Kidney (tissue), 14 donors: ENCODE results near the gene VTA1. TPM values are rescaled to one million over a fixed set of nuclear protein-coding genes. Genes with fewer than 3 reads are reported as not detected.
"Not testable (repeated sequence)": the region's sequence is repeated elsewhere in the genome, so short reads cannot be mapped to it uniquely, and the experiment has no call there.

ENCODE experiments used
- DNase-seq, 5 donors: peaks; one replicate each; pipeline ENCODE4 v3.0.0-alpha.2; 2013 to 2020
- FAIRE-seq: peaks from 2 replicates; lab custom pipeline; 2012; peaks lifted over from hg19 to GRCh38; lab: Jason Lieb, UNC
- H3K27ac ChIP-seq, 2 donors: one replicate each; pipeline ENCODE4 v1.7.0; 2013; ENCODE audit warnings: low read depth in 2 of 2, low read length in 2 of 2, inconsistent platforms in 1 of 2
- H3K27me3 ChIP-seq: one replicate; pipeline ENCODE4 v1.7.1; 2013; ENCODE audit warnings: low read length, inconsistent platforms; ENCODE audit not compliant: control insufficient read depth, insufficient read depth
- H3K36me3 ChIP-seq, 3 donors: one replicate each; pipeline versions ENCODE4 v1.7.0 to v1.7.1; 2013; ENCODE audit warnings: low read length in 3 of 3, control low read depth in 1 of 3, inconsistent platforms in 1 of 3; ENCODE audit not compliant: insufficient read depth in 3 of 3, control insufficient read depth in 2 of 3
- H3K4me1 ChIP-seq, 3 donors: one replicate each; pipeline versions ENCODE4 v1.7.0 to v1.7.1; 2013; ENCODE audit warnings: low read length in 3 of 3, inconsistent platforms in 1 of 3, low read depth in 1 of 3; ENCODE audit not compliant: control insufficient read depth in 2 of 3, insufficient read depth in 2 of 3
- H3K4me3 ChIP-seq, 3 donors: one replicate each; pipeline versions ENCODE4 v1.7.0 to v1.8.1; 2013; ENCODE audit warnings: low read length in 3 of 3, control low read depth in 1 of 3, inconsistent platforms in 1 of 3
- H3K9ac ChIP-seq, 3 donors: one replicate each; pipeline versions ENCODE4 v1.7.0 to v1.7.1; 2013; ENCODE audit warnings: low read length in 3 of 3, control low read depth in 1 of 3, inconsistent platforms in 1 of 3
- H3K9me3 ChIP-seq, 3 donors: one replicate each; pipeline versions ENCODE4 v1.7.0 to v1.7.1; 2013; ENCODE audit warnings: low read length in 3 of 3, control low read depth in 1 of 3, inconsistent platforms in 1 of 3; ENCODE audit not compliant: control insufficient read depth in 2 of 3, insufficient read depth in 1 of 3
- intact Hi-C: fragments of 100-400 bp; cut with DNase I; formaldehyde crosslinking; loops from one replicate; pipeline ENCODE4 v1.11.1; 2022
- polyA plus RNA-seq: library from polyadenylated mRNA; stranded (reverse); fragments of 350-450 nt; fragmentation: Illumina TruSeq; extraction: RNeasy Lipid Tissue Mini Kit (QIAGEN cat#74804); gene quantifications from one replicate; pipeline ENCODE4 v1.2.3, GENCODE V29; 2014; ENCODE audit warnings: low read depth, low replicate concordance; ENCODE audit not compliant: insufficient read depth
- total RNA-seq: library from RNA; stranded (reverse); fragmentation: NEBNext Ultra II Directional; extraction: Animal tissue kit (Norgen Biotek cat#: 25700); gene quantifications from one replicate; pipeline ENCODE4 v1.2.1, GENCODE V29; 2021
- TF ChIP-seq, protein P1 (sequence below): IDR thresholded peaks from 3 replicates; pipeline ENCODE4 v1.5.1; 2012; ENCODE audit warnings: mild to moderate bottlenecking, moderate library complexity, borderline replicate concordance; ENCODE audit not compliant: insufficient read depth; ENCODE audit errors: extremely low read depth
- donor health status: control.
- donor health status: control.
- donor health status: control.
- donor health status: control.
- donor health status: control.
- donor health status: DM: yes; HTN: yes; CAD: no.
- donor health status: Normal renal cell carcinoma (clear cell type).

The VTA1 gene
- total and polyA plus RNA-seq, 2 donors from 2014 or later = 32.9 to 37.2 TPM

DNA sequence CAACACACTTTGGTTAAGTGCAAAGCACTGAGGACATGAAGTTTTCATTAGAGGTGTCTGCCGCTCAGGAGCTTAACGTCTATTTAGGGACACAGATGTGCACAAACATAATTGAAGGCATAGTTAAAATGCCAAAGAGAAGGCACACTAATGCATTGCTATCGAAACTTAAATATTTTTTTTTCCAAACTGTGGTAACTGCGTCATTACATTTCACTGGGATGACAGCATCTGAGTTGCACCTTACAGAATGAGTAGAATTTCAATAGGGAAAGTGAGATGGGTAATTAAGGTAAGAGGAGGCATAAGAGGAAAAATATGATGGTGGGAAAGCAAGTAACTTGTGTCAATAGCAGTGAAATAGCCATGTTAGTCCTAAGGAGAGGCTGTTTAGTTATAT lies 79.7 kb downstream of the VTA1 start:
- TF ChIP-seq, protein P1, sequence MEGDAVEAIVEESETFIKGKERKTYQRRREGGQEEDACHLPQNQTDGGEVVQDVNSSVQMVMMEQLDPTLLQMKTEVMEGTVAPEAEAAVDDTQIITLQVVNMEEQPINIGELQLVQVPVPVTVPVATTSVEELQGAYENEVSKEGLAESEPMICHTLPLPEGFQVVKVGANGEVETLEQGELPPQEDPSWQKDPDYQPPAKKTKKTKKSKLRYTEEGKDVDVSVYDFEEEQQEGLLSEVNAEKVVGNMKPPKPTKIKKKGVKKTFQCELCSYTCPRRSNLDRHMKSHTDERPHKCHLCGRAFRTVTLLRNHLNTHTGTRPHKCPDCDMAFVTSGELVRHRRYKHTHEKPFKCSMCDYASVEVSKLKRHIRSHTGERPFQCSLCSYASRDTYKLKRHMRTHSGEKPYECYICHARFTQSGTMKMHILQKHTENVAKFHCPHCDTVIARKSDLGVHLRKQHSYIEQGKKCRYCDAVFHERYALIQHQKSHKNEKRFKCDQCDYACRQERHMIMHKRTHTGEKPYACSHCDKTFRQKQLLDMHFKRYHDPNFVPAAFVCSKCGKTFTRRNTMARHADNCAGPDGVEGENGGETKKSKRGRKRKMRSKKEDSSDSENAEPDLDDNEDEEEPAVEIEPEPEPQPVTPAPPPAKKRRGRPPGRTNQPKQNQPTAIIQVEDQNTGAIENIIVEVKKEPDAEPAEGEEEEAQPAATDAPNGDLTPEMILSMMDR = no peak
- no peaks in the 10 kb centered on the region for H3K4me1 ChIP-seq
- no peak overlapping the region for H3K4me3 ChIP-seq
- intact Hi-C loops = no loop called here
- H3K36me3 ChIP-seq = no peaks in the 10 kb centered on the region
- no peak for DNase-seq
- no peak for FAIRE-seq
- no peak overlapping the region for H3K9ac ChIP-seq
- no peaks in the 10 kb centered on the region for H3K9me3 ChIP-seq
- no peak overlapping the region for H3K27ac ChIP-seq
- no peaks in the 10 kb centered on the region for H3K27me3 ChIP-seq

DNA sequence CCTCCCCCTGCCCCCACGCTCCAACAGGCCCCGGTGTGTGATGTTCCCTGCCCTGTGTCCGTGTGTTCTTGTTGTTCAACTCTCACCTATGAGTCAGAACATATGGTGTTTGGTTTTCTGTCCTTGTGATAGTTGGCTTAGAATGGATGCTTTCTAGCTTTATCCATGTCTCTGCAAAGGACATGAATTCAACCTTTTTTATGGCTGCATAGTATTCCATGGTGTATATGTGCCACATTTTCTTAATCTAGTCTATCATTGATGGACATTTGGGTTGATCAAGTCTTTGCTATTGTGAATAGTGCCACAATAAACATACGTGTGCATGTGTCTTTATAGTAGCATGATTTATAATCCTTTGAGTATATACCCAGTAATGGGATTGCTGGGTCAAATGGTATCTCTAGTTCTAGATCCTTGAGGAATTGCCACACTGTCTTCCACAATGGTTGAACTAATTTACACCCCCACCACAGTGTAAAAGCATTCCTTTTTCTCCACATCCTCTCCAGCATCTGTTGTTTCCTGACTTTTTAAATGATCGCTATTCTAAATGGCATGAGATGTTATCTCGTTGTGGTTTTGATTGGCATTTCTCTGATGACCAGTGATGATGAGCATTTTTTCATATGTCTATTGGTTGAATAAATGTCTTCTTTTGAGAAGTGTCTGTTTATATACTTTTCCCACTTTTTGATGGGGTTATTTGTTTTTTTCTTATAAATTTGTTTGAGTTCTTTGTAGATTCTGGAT lies 82.6 kb downstream of the VTA1 start:
- H3K36me3 ChIP-seq, intact Hi-C loops, H3K27ac ChIP-seq, H3K9me3 ChIP-seq, H3K9ac ChIP-seq, DNase-seq, H3K27me3 ChIP-seq, FAIRE-seq, H3K4me3 ChIP-seq, H3K4me1 ChIP-seq: not testable (repeated sequence)

DNA sequence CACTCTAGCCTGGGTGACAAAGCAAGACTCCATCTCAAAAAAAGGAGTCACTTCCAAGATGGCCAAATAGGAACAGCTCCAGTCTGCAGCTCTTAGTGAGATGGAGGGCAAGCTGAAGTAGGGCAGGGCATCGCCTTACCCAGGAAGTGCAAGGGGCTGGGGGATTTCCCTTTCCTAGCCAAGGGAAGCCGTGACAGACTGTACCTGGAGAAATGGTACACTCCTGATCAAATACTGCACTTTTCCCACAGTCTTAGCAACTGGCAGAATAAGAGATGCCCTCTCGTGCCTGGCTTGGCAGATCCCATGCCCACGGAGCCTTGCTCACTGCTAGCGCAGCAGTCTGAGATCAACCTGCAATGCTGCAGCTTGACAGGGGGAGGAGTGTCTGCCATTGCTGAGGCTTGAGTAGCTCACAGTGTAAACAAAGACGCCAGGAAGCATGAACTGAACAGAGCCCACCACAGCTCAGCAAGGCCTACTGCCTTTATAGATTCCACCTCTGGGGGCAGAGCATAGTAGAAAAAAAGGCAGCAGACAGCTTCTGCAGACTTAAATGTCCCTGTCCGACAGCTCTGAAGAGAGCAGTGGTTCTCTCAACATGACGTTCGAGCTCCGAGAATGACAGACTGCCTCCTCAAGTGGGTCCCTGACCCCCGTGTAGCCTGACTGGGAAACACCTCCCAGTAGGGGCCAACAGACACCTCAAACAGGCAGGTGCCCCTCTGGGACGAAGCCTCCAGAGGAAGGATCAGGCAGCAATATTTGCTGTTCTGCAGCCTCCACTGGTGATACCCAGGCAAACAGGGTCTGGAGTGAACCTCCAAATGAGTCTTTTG lies 85.4 kb downstream of the VTA1 start:
- DNase-seq = peak; percentile 35 to 91 (median 86)
- H3K27ac ChIP-seq, H3K4me1 ChIP-seq, intact Hi-C loops, H3K27me3 ChIP-seq, FAIRE-seq, H3K36me3 ChIP-seq, H3K9me3 ChIP-seq: not testable (repeated sequence)
- H3K4me3 ChIP-seq = peak overlapping the region in 2 of 3 donors; percentile 44 to 49
- H3K9ac ChIP-seq = peak overlapping the region in 1 of 3 donors; percentile 5
- TF ChIP-seq, protein P1 = peak; percentile 11
